GM12801 (cell line): ENCODE measurements around the gene IDUA.

Experiments used
- CTCF ChIP-seq: IDR thresholded peaks from one replicate; pipeline ENCODE4 v1.5.1; 2011; ENCODE audit warnings: control low read depth; ENCODE audit not compliant: insufficient read length; ENCODE audit errors: extremely low read depth

The IDUA gene

GRCh38 chr4:973431-974397 lies 13.1 kb upstream of the IDUA start, which contains the start of gene DGKQ:
TSS of gene DGKQ (minus strand) at chr4:973569. CDS start at chr4:973482, 87 bp downstream.
- TF ChIP-seq CTCF, result no peak

GRCh38 chr4:974668-975067 lies 12.2 kb upstream of the IDUA start:
- TF ChIP-seq CTCF, result no peak

GRCh38 chr4:978957-979701 lies 7.7 kb upstream of the IDUA start:
- TF ChIP-seq CTCF, result no peak

- no peak for TF ChIP-seq CTCF
These were observed 4.6 kb upstream of the IDUA start for GRCh38 chr4:982291-982690.

GRCh38 chr4:982814-983213 lies 4.0 kb upstream of the IDUA start:
- TF ChIP-seq CTCF, result no peak

- no peak for TF ChIP-seq CTCF
These were observed 2.3 kb upstream of the IDUA start for GRCh38 chr4:984336-985054.
